Renal cortex interstitium (tissue), 11 donors: ENCODE measurements around the gene TSPAN5. TPM values are rescaled to one million over a fixed set of nuclear protein-coding genes. Genes with fewer than 3 reads are reported as not detected.

Experiments used
- DNase-seq, 11 donors: peaks; one replicate each; pipeline ENCODE4 v3.0.0-alpha.2; 2013; ENCODE audit warnings: low read depth in 9 of 11, low spot score in 4 of 11; ENCODE audit errors: extremely low read depth in 1 of 11
- polyA plus RNA-seq, 3 donors: library from polyadenylated mRNA; unstranded; fragments of 120-200 nt; gene quantifications; one replicate each; pipeline ENCODE4 v1.2.1, GENCODE V29; 2013; ENCODE audit not compliant: insufficient read length in 3 of 3

TSPAN5 gene
- polyA plus RNA-seq, 3 donors, result 20.5 to 32.8 (median 31.0) TPM

- no peak for DNase-seq
Measured at GRCh38 chr4:98630737-98631454, 27.5 kb downstream of the TSPAN5 start.

GRCh38 chr4:98627531-98628257 is 30.7 kb downstream of the TSPAN5 start:
- no peak for DNase-seq

- no peak for DNase-seq
Measured at GRCh38 chr4:98626350-98626749, 32.1 kb downstream of the TSPAN5 start.

GRCh38 chr4:98625920-98626319 is 32.5 kb downstream of the TSPAN5 start:
- no peak for DNase-seq

- DNase-seq, result no peak
Measured at GRCh38 chr4:98625399-98625798, 33.0 kb downstream of the TSPAN5 start.

- DNase-seq, result no peak
Measured at GRCh38 chr4:98624642-98625041, 33.8 kb downstream of the TSPAN5 start.

GRCh38 chr4:98624144-98624543 is 34.3 kb downstream of the TSPAN5 start:
- no peak for DNase-seq

- no peak for DNase-seq
Measured at GRCh38 chr4:98623126-98623802, 35.1 kb downstream of the TSPAN5 start.

- DNase-seq, result no peak
Measured at GRCh38 chr4:98620087-98620784, 38.2 kb downstream of the TSPAN5 start.

- DNase-seq, result no peak
Measured at GRCh38 chr4:98619180-98619579, 39.2 kb downstream of the TSPAN5 start.

- no peak for DNase-seq
Measured at GRCh38 chr4:98618680-98619079, 39.7 kb downstream of the TSPAN5 start.

- no peak for DNase-seq
Measured at GRCh38 chr4:98617358-98618047, 40.9 kb downstream of the TSPAN5 start.

GRCh38 chr4:98615991-98616390 is 42.4 kb downstream of the TSPAN5 start:
- no peak for DNase-seq

GRCh38 chr4:98614662-98615061 is 43.7 kb downstream of the TSPAN5 start:
- DNase-seq, result no peak

- DNase-seq, result no peak
Measured at GRCh38 chr4:98614094-98614493, 44.3 kb downstream of the TSPAN5 start.

GRCh38 chr4:98613453-98614075 is 44.8 kb downstream of the TSPAN5 start:
- no peak for DNase-seq

- no peak for DNase-seq
Measured at GRCh38 chr4:98612318-98613250, 45.8 kb downstream of the TSPAN5 start.
